ENCODE results near the gene PSMD8.
"Not testable (repeated sequence)": the region's sequence is repeated elsewhere in the genome, so short reads cannot be mapped to it uniquely, and the experiment has no call there.

Gene PSMD8

GRCh38 chr19:38362076-38362945, 12.1 kb upstream of the PSMD8 start:
- DNase-seq, result peak; percentile 49

GRCh38 chr19:38362946-38363688, 11.3 kb upstream of the PSMD8 start:
- not testable (repeated sequence) for DNase-seq

DNA sequence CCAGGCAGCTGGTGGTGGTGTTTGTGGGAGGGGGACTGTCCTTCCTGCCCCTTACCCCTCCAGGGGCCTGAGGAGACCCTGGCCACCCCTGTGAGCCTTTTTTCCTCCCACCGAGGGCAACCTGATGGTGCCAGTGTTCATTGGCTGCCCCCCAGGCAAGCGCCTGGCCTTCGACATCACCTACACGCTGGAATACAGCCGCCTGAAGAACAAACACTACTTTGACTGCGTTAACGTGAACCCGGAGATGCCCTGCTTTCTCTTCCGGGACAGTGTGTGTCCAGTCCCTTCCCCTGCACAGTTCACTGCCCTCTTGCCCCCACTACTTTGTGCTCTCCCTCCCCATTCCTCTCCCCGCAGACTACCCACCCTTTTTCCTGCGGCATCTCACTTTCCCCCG, 7.3 kb upstream of the PSMD8 start:
- DNase-seq, result no peak

GRCh38 chr19:38369584-38369983, 4.8 kb upstream of the PSMD8 start:
- no peak for DNase-seq

DNA sequence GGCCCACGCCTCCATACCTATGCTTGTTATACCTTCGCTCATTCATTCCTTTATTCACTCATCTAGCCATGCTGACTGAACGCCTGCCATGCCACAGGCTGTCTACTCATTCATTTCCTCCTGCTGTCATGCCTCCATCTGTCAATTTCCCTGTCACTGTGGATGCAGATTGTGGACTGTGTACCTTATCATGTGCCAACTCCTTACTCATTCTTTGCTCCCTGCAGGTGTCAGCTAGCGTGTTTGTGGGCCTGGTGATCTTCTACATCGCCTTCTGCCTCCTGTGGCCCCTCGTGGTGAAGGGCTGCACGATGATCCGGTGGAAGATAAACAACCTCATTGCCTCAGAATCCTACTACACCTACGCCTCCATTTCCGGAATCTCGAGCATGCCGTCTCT, 4.1 kb upstream of the PSMD8 start:
- no peak for DNase-seq

DNA sequence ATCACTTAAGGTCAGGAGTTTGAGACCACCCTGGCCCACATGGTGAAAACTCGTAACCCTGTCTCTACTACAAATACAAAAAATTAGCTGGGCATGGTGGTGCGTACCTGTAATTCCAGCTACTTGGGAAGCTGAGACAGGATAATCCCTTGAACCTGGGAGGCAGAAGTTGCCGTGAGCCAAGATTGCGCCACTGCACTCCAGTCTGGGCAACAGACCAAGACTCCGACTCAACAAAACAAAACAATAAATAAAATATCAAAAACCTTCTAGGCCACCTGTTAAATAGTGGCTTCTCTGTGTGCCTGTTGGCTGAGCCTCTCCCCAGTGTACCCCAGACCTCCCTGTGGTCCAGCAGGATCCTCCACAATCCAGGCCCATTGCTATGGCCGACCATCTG, 3.3 kb upstream of the PSMD8 start:
- no peak for DNase-seq

- DNase-seq, result no peak
These were observed 452 bp upstream of the PSMD8 start for GRCh38 chr19:38373907-38374331.

DNA sequence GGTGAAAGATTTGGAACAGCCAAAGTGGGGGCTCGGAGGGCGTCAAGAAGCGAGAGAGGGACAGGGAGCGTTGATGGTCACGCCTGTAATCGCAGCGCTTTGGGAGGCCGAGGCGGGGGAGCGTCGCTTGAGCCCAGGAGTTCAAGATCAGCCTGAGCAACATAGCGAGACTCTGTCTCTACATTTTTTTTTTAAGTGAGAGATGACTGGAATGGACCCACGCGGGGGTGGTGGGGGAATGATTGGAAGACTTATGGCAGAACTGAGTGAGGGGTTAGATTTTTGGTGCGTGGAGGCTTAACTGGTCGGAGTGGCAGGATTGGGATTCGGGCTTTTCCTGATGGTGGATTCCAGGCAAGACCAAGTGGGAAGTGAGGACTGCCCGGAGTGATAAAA, 725 bp downstream of the PSMD8 start:
- no peak for DNase-seq

DNA sequence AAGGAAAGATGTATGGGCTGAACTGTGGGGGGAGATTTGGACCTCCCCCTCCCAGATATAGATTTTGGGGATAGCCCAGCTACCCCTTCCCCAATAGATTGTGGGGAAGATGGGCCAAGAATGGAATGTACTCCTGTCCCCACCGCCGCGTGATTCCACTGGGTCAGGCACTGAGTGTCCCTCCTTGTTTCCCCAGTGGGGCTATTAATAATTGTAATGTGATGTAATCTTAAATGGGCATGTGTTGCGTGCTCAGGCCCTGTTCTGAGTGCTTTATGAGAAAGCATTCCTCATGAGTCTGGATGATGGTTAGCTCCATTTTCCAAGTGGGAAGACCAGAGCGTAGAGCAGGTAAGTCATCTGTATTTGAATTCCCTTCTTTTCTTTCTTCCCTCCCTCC, 1.4 kb downstream of the PSMD8 start:
- no peak for DNase-seq

GRCh38 chr19:38376576-38376975, 2.2 kb downstream of the PSMD8 start:
- DNase-seq, result no peak

GRCh38 chr19:38377052-38377451, 2.7 kb downstream of the PSMD8 start:
- no peak for DNase-seq

GRCh38 chr19:38378866-38379265, 4.5 kb downstream of the PSMD8 start:
- DNase-seq, result no peak

GRCh38 chr19:38381138-38381537, 6.8 kb downstream of the PSMD8 start:
- no peak for DNase-seq

DNA sequence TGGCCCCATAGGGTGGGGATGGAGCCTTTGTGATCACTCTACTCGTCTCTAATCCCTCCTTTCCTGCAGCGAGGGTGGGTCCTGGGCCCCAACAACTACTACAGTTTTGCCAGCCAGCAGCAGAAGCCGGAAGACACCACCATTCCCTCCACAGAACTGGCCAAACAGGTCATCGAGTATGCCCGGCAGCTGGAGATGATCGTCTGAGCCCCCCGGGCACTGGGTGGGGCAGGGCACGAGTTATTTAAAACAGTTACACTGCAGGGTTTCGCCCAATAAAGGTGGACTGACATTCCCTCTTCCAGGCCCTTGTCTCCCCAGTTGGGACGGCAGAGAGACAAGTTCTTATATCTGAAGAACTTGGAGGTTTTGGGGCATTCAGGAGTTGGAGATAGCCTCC, 8.8 kb downstream of the PSMD8 start:
- DNase-seq, result no peak

GRCh38 chr19:38383743-38384142, 9.4 kb downstream of the PSMD8 start:
- no peak for DNase-seq

- DNase-seq, result no peak
These were observed 10.0 kb downstream of the PSMD8 start for GRCh38 chr19:38384209-38385027.

GRCh38 chr19:38385057-38385803, 10.9 kb downstream of the PSMD8 start:
- no peak for DNase-seq

GRCh38 chr19:38385804-38386257, 11.5 kb downstream of the PSMD8 start:
- DNase-seq, result no peak

- DNase-seq, result no peak
These were observed 12.1 kb downstream of the PSMD8 start for GRCh38 chr19:38386300-38386970.

DNA sequence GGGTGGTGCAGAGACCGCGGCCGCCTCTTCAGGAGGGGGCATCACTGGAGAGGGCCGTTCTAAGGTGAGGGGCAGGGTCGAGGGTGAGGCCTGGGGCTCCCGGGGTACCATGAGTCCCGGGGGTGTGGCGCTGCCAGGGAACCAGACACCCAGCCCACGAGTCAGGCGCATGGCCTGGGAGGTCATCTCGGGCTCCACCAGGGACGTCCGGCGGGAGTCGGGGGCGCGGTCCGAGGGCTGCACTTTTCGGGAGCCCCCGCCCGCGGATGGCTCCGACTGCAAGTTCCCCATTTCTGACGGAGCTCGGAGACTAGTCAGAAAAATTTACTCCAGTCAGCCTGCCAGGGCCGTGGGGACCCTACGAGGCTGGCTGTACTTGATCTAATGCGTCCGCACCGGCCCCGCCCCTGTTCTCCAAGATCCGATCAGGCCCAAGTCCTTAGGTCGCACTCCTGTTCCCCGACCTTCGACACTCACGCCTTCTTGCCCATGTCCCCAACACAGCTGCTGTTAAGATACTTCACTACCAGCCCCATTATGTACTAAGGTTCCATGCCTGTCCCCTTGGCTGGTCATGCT, 12.7 kb downstream of the PSMD8 start:
- DNase-seq, result no peak

DNA sequence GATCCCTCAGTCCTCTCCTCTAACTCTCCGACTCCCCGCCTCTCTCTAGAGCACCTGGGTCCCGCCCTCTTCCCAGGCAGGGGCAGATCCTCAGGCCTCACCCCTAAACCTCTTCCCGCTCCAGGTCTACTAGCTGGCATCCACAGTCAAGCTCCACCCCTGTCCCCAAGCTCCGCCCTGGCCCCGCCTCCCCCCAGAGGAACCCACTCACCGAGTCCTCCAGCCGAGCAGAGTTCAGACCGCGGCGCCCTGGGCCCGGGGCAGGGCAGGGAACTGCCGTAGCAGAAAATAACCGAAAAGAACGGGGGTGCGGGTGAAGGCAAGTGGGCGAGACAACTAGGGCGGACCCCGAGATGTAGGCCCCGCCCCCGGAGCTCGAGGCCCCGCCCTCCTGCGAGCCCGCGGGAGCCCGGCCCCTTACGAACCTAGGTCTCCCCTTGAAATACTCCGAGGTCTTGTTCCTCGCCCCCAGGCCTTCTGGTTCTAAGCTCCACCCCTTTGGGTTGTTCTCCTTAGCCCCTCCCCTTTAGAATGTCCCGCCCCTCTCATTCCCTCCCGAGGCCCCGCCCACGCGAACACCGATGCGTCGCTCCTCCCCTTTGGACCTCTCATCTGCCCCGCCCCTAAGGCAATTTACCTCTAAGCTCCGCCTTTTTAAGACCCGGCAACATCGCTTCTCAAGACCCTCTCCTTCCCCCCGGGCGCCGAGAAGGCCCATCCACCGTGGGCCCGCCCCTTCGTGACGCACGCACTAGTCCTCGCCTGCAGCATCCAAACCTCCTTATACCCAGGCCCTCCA, 13.4 kb downstream of the PSMD8 start, which contains the start of gene GGN:
Gene GGN, minus strand, starts transcription at position 485 of the 799 bp plus-strand sequence. CDS start 773 bp downstream, outside the sequence.
- DNase-seq, result peak; percentile 85
